Progenitor cell of endocrine pancreas (in vitro differentiated cells): ENCODE results near the gene DHX57. TPM values are rescaled to one million over a fixed set of nuclear protein-coding genes. Genes with fewer than 3 reads are reported as not detected.

Experiments
- DNase-seq: peaks from one replicate; pipeline ENCODE4 v3.0.0; 2021; ENCODE audit warnings: low spot score; ENCODE audit not compliant: unreplicated experiment
- H3K27ac Mint-ChIP-seq: 2 replicates; pipeline ENCODE4 v1.8.0; 2021; ENCODE audit warnings: mild to moderate bottlenecking, moderate library complexity, mixed read lengths
- H3K27me3 Mint-ChIP-seq: 2 replicates; pipeline ENCODE4 v1.8.0; 2021; ENCODE audit warnings: mixed read lengths
- H3K36me3 Mint-ChIP-seq: 2 replicates; pipeline ENCODE4 v1.8.0; 2022; ENCODE audit warnings: mixed read lengths; ENCODE audit not compliant: insufficient read depth
- H3K4me1 Mint-ChIP-seq: 2 replicates; pipeline ENCODE4 v1.8.0; 2021; ENCODE audit warnings: low read depth, mixed read lengths
- H3K4me3 Mint-ChIP-seq: 2 replicates; pipeline ENCODE4 v1.8.0; 2021; ENCODE audit warnings: low read depth, mild to moderate bottlenecking, moderate library complexity, mixed read lengths
- H3K9me3 Mint-ChIP-seq: 2 replicates; pipeline ENCODE4 v1.8.0; 2021; ENCODE audit warnings: low read depth, mixed read lengths
- CTCF ChIP-seq: fragments of 200-600 bp; sonication (generic); IDR thresholded peaks from one replicate; pipeline ENCODE4 v1.5.0; 2021; ENCODE audit warnings: antibody characterized with exemption, mild to moderate bottlenecking; ENCODE audit not compliant: unreplicated experiment
- total RNA-seq: library from RNA; stranded (reverse); gene quantifications from 2 replicates; pipeline ENCODE4 v1.2.1, GENCODE V29; 2021

Gene DHX57
- total RNA-seq, 1 donor from 2014 or later, result 30.4 TPM

DNA sequence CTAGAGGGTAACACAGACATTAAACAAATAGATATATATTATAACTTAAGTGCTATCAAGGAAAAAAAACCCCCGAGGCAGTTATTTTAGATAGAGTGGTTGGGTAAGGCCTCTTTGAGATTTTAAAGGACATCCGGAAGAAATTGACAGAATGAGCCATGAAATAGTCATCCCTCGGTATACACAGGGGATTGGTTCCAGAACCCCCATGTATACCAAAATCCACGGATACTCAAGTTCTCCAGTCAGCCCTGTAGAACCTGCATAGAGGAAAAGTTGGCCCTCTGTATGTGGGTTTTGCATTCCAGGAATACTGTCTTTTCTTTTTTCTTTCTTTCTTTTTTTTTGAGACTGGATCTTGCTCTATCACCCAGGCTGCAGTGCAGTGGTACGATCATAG, 2.0 kb downstream of the DHX57 start:
- Mint-ChIP-seq H3K27ac (no peak overlapping the region), H3K4me1 (peaks cover 18% of the 10 kb centered on the region), H3K27me3 (no peaks in the 10 kb centered on the region), H3K9me3 (peaks cover 21% of the 10 kb centered on the region), H3K4me3 (no peak overlapping the region), H3K36me3 (peaks cover 18% of the 10 kb centered on the region)
- DNase-seq, result no peak
- TF ChIP-seq CTCF, result no peak

GRCh38 chr2:38871432-38871831, 4.3 kb downstream of the DHX57 start:
- H3K9me3 Mint-ChIP-seq, result peaks cover 21% of the 10 kb centered on the region
- peaks cover 14% of the 10 kb centered on the region for H3K4me1 Mint-ChIP-seq
- H3K36me3 Mint-ChIP-seq, result peaks cover 23% of the 10 kb centered on the region
- no peak for TF ChIP-seq CTCF
- peaks cover under 1% of the 10 kb centered on the region for H3K27me3 Mint-ChIP-seq
- no peak for DNase-seq
- no peak overlapping the region for H3K4me3 Mint-ChIP-seq
- no peak overlapping the region for H3K27ac Mint-ChIP-seq

DNA sequence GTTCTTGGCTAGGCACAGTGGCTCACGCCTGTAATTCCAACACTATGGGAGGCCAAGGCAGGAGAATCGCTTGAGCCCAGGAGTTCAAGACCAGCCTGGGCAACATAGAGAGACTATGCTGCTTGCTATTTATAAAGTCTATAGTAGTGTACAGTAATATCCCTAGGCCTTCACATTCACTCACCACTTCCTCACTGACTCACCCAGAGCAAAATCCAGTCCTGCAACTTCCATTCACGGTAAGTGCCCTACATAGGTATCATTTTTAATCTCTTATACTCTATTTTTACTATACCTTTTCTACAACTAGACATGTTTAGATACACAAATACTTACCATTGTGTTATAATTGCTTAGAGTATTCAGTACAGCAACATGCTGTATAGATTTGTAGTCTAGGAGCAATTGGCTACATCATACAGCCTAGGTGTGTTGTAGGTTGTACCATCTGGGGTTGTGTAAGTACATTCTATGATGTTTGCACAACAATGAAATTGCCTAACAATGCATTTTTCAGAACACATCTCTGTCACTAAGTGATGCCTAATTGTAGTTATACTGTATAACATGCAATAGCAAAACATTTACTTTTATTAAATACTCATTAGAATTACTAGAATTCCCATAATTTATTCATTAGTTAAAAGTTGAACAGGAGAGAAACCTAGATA, 8.8 kb downstream of the DHX57 start:
- Mint-ChIP-seq H3K9me3 (peaks cover 12% of the 10 kb centered on the region), H3K4me3 (no peak overlapping the region), H3K4me1 (peaks cover 22% of the 10 kb centered on the region), H3K27me3 (peaks cover 7% of the 10 kb centered on the region), H3K36me3 (peaks cover 24% of the 10 kb centered on the region), H3K27ac (no peak overlapping the region)
- DNase-seq, result no peak
- no peak for TF ChIP-seq CTCF

DNA sequence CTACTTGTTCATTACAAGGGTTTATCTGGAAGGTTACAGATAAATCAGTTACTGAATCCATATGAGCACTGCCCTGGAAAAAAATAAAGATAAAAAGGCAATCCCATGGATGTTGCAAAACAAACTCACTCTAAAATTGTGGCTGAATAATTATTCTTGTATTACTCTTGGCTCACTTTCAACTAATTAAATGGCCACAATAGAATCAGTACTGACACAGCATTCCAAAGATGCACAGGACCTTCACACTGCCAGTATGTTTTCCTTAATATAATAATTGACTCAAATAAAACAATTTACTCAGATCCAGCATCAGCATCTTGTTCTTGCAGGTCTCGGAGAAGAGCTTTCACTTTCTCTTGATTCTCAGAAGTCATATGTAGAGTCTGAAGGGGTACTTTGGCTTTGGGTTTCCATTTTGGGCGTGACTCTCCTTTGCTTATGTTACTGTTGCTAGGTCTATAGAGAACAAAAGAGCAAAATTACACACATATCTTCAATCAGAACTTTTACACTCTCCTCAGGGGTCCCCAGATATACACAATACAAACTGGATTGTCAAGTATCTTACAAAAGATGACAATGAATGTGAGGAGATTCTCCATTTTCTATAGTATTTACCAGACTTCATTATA, 12.6 kb downstream of the DHX57 start:
- no peak overlapping the region for H3K27ac Mint-ChIP-seq
- H3K27me3 Mint-ChIP-seq, result peaks cover 7% of the 10 kb centered on the region

DNA sequence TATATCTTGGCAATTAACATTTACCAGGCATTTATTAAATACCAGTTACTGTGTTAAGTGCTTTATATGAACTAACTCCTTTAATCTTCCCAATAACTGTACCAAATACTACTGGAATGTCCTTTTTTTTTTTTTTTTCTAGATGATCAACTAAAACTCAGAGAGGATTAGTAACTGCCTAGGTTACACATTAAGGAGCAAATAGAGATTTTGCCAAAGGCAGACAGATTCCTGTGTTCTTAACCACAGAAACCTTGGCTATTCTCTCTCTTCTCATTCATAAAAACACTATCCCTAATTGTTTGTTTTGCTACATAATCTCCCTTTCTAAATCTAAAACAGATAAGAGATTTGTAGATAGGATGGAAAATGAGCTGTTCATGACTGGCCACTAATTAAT, 13.3 kb downstream of the DHX57 start:
- no peak for DNase-seq
- H3K9me3 Mint-ChIP-seq, result no peaks in the 10 kb centered on the region
- TF ChIP-seq CTCF, result no peak
- H3K4me1 Mint-ChIP-seq, result peaks cover 23% of the 10 kb centered on the region
- H3K27me3 Mint-ChIP-seq, result peaks cover 7% of the 10 kb centered on the region
- peaks cover 39% of the 10 kb centered on the region for H3K36me3 Mint-ChIP-seq
- no peak overlapping the region for H3K27ac Mint-ChIP-seq
- H3K4me3 Mint-ChIP-seq, result no peak overlapping the region

More for the DNA sequence above, 12.6 kb downstream of the DHX57 start:
- no peak for TF ChIP-seq CTCF
- Mint-ChIP-seq H3K36me3 (peaks cover 41% of the 10 kb centered on the region), H3K4me3 (no peak overlapping the region), H3K4me1 (peaks cover 23% of the 10 kb centered on the region), H3K9me3 (no peaks in the 10 kb centered on the region)
- DNase-seq, result no peak
